CD14-positive monocyte (primary cell): ENCODE data around the gene NUDT22. TPM values are rescaled to one million over a fixed set of nuclear protein-coding genes. Genes with fewer than 3 reads are reported as not detected.

ENCODE experiments used
- DNase-seq, 3 donors: peaks; one replicate each; pipeline ENCODE4 v3.0.0-alpha.2; 2011 to 2022
- H2AFZ ChIP-seq: 2 replicates; pipeline ENCODE4 v1.6.0; 2012; ENCODE audit warnings: mild to moderate bottlenecking, low read depth, low read length, inconsistent platforms; ENCODE audit not compliant: insufficient read depth, poor library complexity, severe bottlenecking
- H3K27ac ChIP-seq, 2 donors: 1 replicate in 1 of 2; 2 replicates in 1 of 2; pipeline ENCODE4 v1.5.1; 2012 to 2013; ENCODE audit warnings: low read length in 2 of 2, control low read depth in 1 of 2, inconsistent platforms in 1 of 2, low read depth in 1 of 2, mild to moderate bottlenecking in 1 of 2
- H3K27me3 ChIP-seq, 2 donors: one replicate each; pipeline versions ENCODE4 v1.6.0 to v1.6.1; 2011 to 2013; ENCODE audit warnings: low read length in 2 of 2; ENCODE audit not compliant: control insufficient read depth in 2 of 2, insufficient read depth in 2 of 2
- H3K36me3 ChIP-seq, 2 donors: replicated peaks in 1 of 2; 1 replicate in 1 of 2; 2 replicates in 1 of 2; pipeline versions ENCODE4 v1.5.1 to v1.6.1; 2012 to 2013; ENCODE audit warnings: low read length in 2 of 2, control low read depth in 1 of 2, inconsistent platforms in 1 of 2, mild to moderate bottlenecking in 1 of 2; ENCODE audit not compliant: insufficient read depth in 2 of 2, control insufficient read depth in 1 of 2
- H3K4me1 ChIP-seq, 2 donors: 1 replicate in 1 of 2; 2 replicates in 1 of 2; pipeline versions ENCODE4 v1.5.1 to v1.6.1; 2012 to 2013; ENCODE audit warnings: low read length in 2 of 2, control low read depth in 1 of 2, inconsistent platforms in 1 of 2, mild to moderate bottlenecking in 1 of 2, moderate library complexity in 1 of 2; ENCODE audit not compliant: insufficient read depth in 2 of 2, control insufficient read depth in 1 of 2
- H3K4me2 ChIP-seq: replicated peaks from 2 replicates; pipeline ENCODE3; 2012; ENCODE audit warnings: low read length, moderate library complexity, mild to moderate bottlenecking; ENCODE audit not compliant: poor library complexity, severe bottlenecking; ENCODE audit errors: extremely low read depth
- H3K4me3 ChIP-seq, 3 experiments: fragments of 200-600 bp in 1 of 3; sonication (generic) in 1 of 3; replicated peaks in 1 of 3; 1 replicate in 2 of 3; 2 replicates in 1 of 3; pipeline ENCODE4 v1.5.1; 2011 to 2013; ENCODE audit warnings: low read length in 3 of 3, mild to moderate bottlenecking in 3 of 3, control low read depth in 2 of 3, low read depth in 2 of 3, inconsistent platforms in 1 of 3, moderate library complexity in 1 of 3
- H3K79me2 ChIP-seq: 2 replicates; pipeline ENCODE4 v1.6.0; 2012; ENCODE audit warnings: mild to moderate bottlenecking, control low read depth, inconsistent platforms, low read length, moderate library complexity; ENCODE audit not compliant: insufficient read depth
- H3K9ac ChIP-seq: 2 replicates; pipeline ENCODE4 v1.6.0; 2017; ENCODE audit warnings: low read length, mild to moderate bottlenecking; ENCODE audit not compliant: insufficient read depth, poor library complexity, severe bottlenecking
- H3K9me3 ChIP-seq, 2 donors: replicated peaks in 1 of 2; 1 replicate in 1 of 2; 2 replicates in 1 of 2; pipeline versions ENCODE4 v1.5.1 to v1.6.1; 2012 to 2013; ENCODE audit warnings: low read length in 2 of 2, control low read depth in 1 of 2; ENCODE audit not compliant: control insufficient read depth in 1 of 2, insufficient read depth in 1 of 2
- H4K20me1 ChIP-seq: 2 replicates; pipeline ENCODE4 v1.6.0; 2012; ENCODE audit warnings: mild to moderate bottlenecking, low read length, control low read depth, moderate library complexity; ENCODE audit not compliant: insufficient read depth
- H3K27ac Mint-ChIP-seq, 7 donors: one replicate each; pipeline ENCODE4 v1.8.0; 2020; ENCODE audit warnings: mild to moderate bottlenecking in 7 of 7, mixed read lengths in 7 of 7, moderate library complexity in 6 of 7, inconsistent platforms in 2 of 7
- H3K27me3 Mint-ChIP-seq, 3 donors: one replicate each; pipeline ENCODE4 v1.8.0; 2021 to 2022; ENCODE audit warnings: low read depth in 3 of 3, mild to moderate bottlenecking in 3 of 3, mixed read lengths in 3 of 3, moderate library complexity in 3 of 3, inconsistent platforms in 1 of 3
- H3K36me3 Mint-ChIP-seq, 2 donors: one replicate each; pipeline ENCODE4 v1.8.0; 2020; ENCODE audit warnings: mixed read lengths in 2 of 2, inconsistent platforms in 1 of 2, mild to moderate bottlenecking in 1 of 2
- H3K4me1 Mint-ChIP-seq: one replicate; pipeline ENCODE4 v1.8.0; 2020; ENCODE audit warnings: mild to moderate bottlenecking, mixed read lengths
- H3K4me3 Mint-ChIP-seq, 2 donors: one replicate each; pipeline ENCODE4 v1.8.0; 2020; ENCODE audit warnings: mild to moderate bottlenecking in 2 of 2, mixed read lengths in 2 of 2, moderate library complexity in 1 of 2
- H3K9me3 Mint-ChIP-seq, 7 donors: one replicate each; pipeline ENCODE4 v1.8.0; 2020 to 2022; ENCODE audit warnings: mixed read lengths in 7 of 7, mild to moderate bottlenecking in 6 of 7, moderate library complexity in 6 of 7, inconsistent platforms in 2 of 7
- CTCF ChIP-seq: fragments of 200-600 bp; IDR thresholded peaks from one replicate; pipeline ENCODE4 v1.8.0; 2022; ENCODE audit warnings: antibody characterized with exemption, mild to moderate bottlenecking
- WGBS: methylation state at CpG from one replicate; pipeline ENCODE4 v1.1.5; 2013; ENCODE audit warnings: missing lambda C conversion rate; ENCODE audit not compliant: insufficient coverage; 5-methylcytosine and 5-hydroxymethylcytosine counted together
- intact Hi-C, 2 donors: fragments of 100-400 bp; cut with micrococcal nuclease; formaldehyde crosslinking; loops; one replicate each; pipeline versions ENCODE4 v1.15.0 to v1.15.1; 2023
- polyA plus RNA-seq, 3 donors: library from polyadenylated mRNA; depleted of rRNA in 1 of 3; unstranded in 2 of 3; stranded (reverse) in 1 of 3; fragments of 300-500 nt in 2 of 3; fragments of >200 nt in 1 of 3; fragmentation: Illumina TruSeq in 2 of 3; gene quantifications; 1 replicate in 2 of 3; 2 replicates in 1 of 3; pipeline ENCODE4 v1.2.3, GENCODE V29; 2012 to 2021

The NUDT22 gene
- polyA plus RNA-seq, 3 donors = 47.9 to 86.1 (median 56.1) TPM

- Histone ChIP-seq H3K27me3 (no peaks in the 10 kb centered on the region), H3K9me3 (no peaks in the 10 kb centered on the region), H3K9ac (no peak overlapping the region), H3K4me3 (no peak overlapping the region), H3K36me3 (no peaks in the 10 kb centered on the region), H3K4me1 (peaks cover 32 to 41% of the 10 kb centered on the region in 2 donors), H2AFZ (no peak overlapping the region), H3K79me2 (peaks cover 18% of the 10 kb centered on the region), H3K4me2 (peak overlapping the region; percentile 44), H4K20me1 (no peaks in the 10 kb centered on the region), H3K27ac (no peak overlapping the region)
- H3K4me1 Mint-ChIP-seq = peaks cover 51% of the 10 kb centered on the region
- peaks cover 0 to 3% of the 10 kb centered on the region in 2 donors for H3K36me3 Mint-ChIP-seq
- no peak overlapping the region for H3K4me3 Mint-ChIP-seq
- intact Hi-C loops = no loop called here
- TF ChIP-seq CTCF = no peak
- H3K27me3 Mint-ChIP-seq = peaks cover 0 to 4% (median 0%) of the 10 kb centered on the region in 3 donors
- WGBS = 86% methylated on average over 5 of the region's 5 CpGs
- no peak for DNase-seq
- no peaks in the 10 kb centered on the region for H3K9me3 Mint-ChIP-seq
- peak overlapping the region in 3 of 7 donors; percentile 35 to 57 (median 41) for H3K27ac Mint-ChIP-seq
Measured at GRCh38 chr11:64180891-64181290, 45.2 kb upstream of the NUDT22 start.

- peak overlapping the region; percentile 11 to 59 for H3K27ac ChIP-seq
Measured at GRCh38 chr11:64181506-64182411, 44.3 kb upstream of the NUDT22 start.

More at GRCh38 chr11:64181506-64182411, 44.3 kb upstream of the NUDT22 start:
- H3K9me3 ChIP-seq = no peaks in the 10 kb centered on the region
- no peak for TF ChIP-seq CTCF
- H4K20me1 ChIP-seq = no peaks in the 10 kb centered on the region
- intact Hi-C loops = no loop called here
- H3K9me3 Mint-ChIP-seq = no peaks in the 10 kb centered on the region
- H3K4me3 ChIP-seq = peak overlapping the region in 1 of 3 experiments; percentile 45
- H2AFZ ChIP-seq = peak overlapping the region; percentile 63
- H3K36me3 Mint-ChIP-seq = peaks cover 0 to 3% of the 10 kb centered on the region in 2 donors
- H3K4me1 Mint-ChIP-seq = peaks cover 51% of the 10 kb centered on the region
- H3K4me2 ChIP-seq = peak overlapping the region; percentile 44
- H3K9ac ChIP-seq = no peak overlapping the region
- H3K27me3 Mint-ChIP-seq = peaks cover 0 to 4% (median 0%) of the 10 kb centered on the region in 3 donors
- peak overlapping the region in 6 of 7 donors; percentile 32 to 84 (median 74) for H3K27ac Mint-ChIP-seq
- H3K4me1 ChIP-seq = peaks cover 32 to 41% of the 10 kb centered on the region in 2 donors
- H3K27me3 ChIP-seq = no peaks in the 10 kb centered on the region
- WGBS = 35% methylated on average over 6 of the region's 17 CpGs
- H3K36me3 ChIP-seq = no peaks in the 10 kb centered on the region
- peak; percentile 81 to 88 (median 83) for DNase-seq
- peak overlapping the region in 1 of 2 donors; percentile 74 for H3K4me3 Mint-ChIP-seq
- H3K79me2 ChIP-seq = peaks cover 18% of the 10 kb centered on the region
